ENCODE results near the gene TEKTIP1. TPM values are rescaled to one million over a fixed set of nuclear protein-coding genes. Genes with fewer than 3 reads are reported as not detected.

The TEKTIP1 gene
- total and polyA plus RNA-seq, 2 donors (not counting 1 experiment from before 2014, with no cell fraction given): 6.3 to 17.3 TPM

GRCh38 chr19:3519126-3519525 is 19.8 kb upstream of the TEKTIP1 start:
- H3K4me3 Mint-ChIP-seq: no peak overlapping the region
- CTCF ChIA-PET: interaction anchor here (1.3 kb wide), 1 partner anchor 35 kb away, joined by 3 read pairs; the partner anchor contains the start of gene SMIM44
- POLR2A ChIA-PET: no interaction called here

More at GRCh38 chr19:3519126-3519525, 19.8 kb upstream of the TEKTIP1 start:
- Mint-ChIP-seq H3K27me3 (no peaks in the 10 kb centered on the region), H3K9me3 (ENCODE audit: insufficient read depth) (no peaks in the 10 kb centered on the region), H3K27ac (no peak overlapping the region), H3K4me1 (peaks cover 41% of the 10 kb centered on the region)
- intact Hi-C loops (cut with micrococcal nuclease): loop anchor here (5.0 kb wide), 1 partner anchor 33 kb away; no protein-coding TSS in a partner anchor
- DNase-seq (no peak), ATAC-seq (ENCODE audit: low read depth) (no peak)
- peaks cover 0 to 40% of the 10 kb centered on the region in 2 experiments for H3K36me3 ChIP-seq (replicated peaks in 1 of 2; ENCODE audit: control extremely low read depth in 1 of 2, control insufficient read depth in 1 of 2, extremely low read depth in 1 of 2, insufficient read depth in 2 of 2, low read length in 1 of 2)
- H3K27me3 ChIP-seq (replicated peaks in 1 of 4; ENCODE audit: control extremely low read depth in 1 of 4, control insufficient read depth in 3 of 4, insufficient read depth in 4 of 4, low read length in 3 of 4): no peaks in the 10 kb centered on the region
- peaks cover 0 to 5% (median 0%) of the 10 kb centered on the region in 3 donors for H3K9me3 ChIP-seq (ENCODE audit: control extremely low read depth in 1 of 3, control insufficient read depth in 2 of 3, insufficient read depth in 1 of 3, low read length in 2 of 3)
- H4K20me1 ChIP-seq (ENCODE audit: control insufficient read depth, insufficient read depth, low read length, poor library complexity, severe bottlenecking): peaks cover 97% of the 10 kb centered on the region
- H3K4me2 ChIP-seq (replicated peaks; ENCODE audit: low read depth, low read length, poor library complexity, severe bottlenecking): no peak overlapping the region
- H3K4me3 ChIP-seq (ENCODE audit: control extremely low read depth in 1 of 5, extremely low read depth in 1 of 5, insufficient read depth in 1 of 5, low read depth in 2 of 5, low read length in 4 of 5): no peak overlapping the region
- no peak overlapping the region for H3K9ac ChIP-seq (ENCODE audit: low read length)
- H3K79me2 ChIP-seq (ENCODE audit: control insufficient read depth, insufficient read depth, low read length): peaks cover 98% of the 10 kb centered on the region
- WGBS (ENCODE audit: insufficient coverage): 96% methylated on average over 17 of the region's 18 CpGs
- TF ChIP-seq, protein P1, sequence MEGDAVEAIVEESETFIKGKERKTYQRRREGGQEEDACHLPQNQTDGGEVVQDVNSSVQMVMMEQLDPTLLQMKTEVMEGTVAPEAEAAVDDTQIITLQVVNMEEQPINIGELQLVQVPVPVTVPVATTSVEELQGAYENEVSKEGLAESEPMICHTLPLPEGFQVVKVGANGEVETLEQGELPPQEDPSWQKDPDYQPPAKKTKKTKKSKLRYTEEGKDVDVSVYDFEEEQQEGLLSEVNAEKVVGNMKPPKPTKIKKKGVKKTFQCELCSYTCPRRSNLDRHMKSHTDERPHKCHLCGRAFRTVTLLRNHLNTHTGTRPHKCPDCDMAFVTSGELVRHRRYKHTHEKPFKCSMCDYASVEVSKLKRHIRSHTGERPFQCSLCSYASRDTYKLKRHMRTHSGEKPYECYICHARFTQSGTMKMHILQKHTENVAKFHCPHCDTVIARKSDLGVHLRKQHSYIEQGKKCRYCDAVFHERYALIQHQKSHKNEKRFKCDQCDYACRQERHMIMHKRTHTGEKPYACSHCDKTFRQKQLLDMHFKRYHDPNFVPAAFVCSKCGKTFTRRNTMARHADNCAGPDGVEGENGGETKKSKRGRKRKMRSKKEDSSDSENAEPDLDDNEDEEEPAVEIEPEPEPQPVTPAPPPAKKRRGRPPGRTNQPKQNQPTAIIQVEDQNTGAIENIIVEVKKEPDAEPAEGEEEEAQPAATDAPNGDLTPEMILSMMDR (IDR thresholded peaks at IDR 0.05): no peak
- TF ChIP-seq EZH2 (IDR thresholded peaks at IDR 0.05; ENCODE audit: borderline replicate concordance, insufficient read depth, low read depth, low read length, poor library complexity, severe bottlenecking): no peak
- H3K4me1 ChIP-seq (ENCODE audit: control insufficient read depth in 2 of 2, insufficient read depth in 2 of 2, low read length in 2 of 2): peaks cover 10 to 31% of the 10 kb centered on the region in 2 donors
- no peak overlapping the region for H2AFZ ChIP-seq (ENCODE audit: insufficient read depth, low read depth, low read length, poor library complexity, severe bottlenecking)
- no peak overlapping the region for H3K27ac ChIP-seq (ENCODE audit: low read length in 2 of 2)

Measured in B cell (primary cell).